Effector memory CD4-positive, alpha-beta T cell (primary cell): Measurements from ENCODE around the gene SMAD1.
"Not testable (repeated sequence)": the region's sequence is repeated elsewhere in the genome, so short reads cannot be mapped to it uniquely, and the experiment has no call there.

Source experiments
- DNase-seq, 3 donors: peaks; one replicate each; pipeline ENCODE4 v3.0.0-alpha.2; 2020
- H3K27ac ChIP-seq: 2 replicates; pipeline ENCODE4 v1.7.0; 2013; ENCODE audit warnings: mild to moderate bottlenecking, low read length, moderate library complexity; ENCODE audit not compliant: insufficient read depth, poor library complexity, severe bottlenecking
- H3K27me3 ChIP-seq: replicated peaks from 2 replicates; pipeline ENCODE4 v1.7.0; 2013; ENCODE audit warnings: mild to moderate bottlenecking, low read length; ENCODE audit not compliant: insufficient read depth, control insufficient read depth, poor library complexity, severe bottlenecking
- H3K36me3 ChIP-seq: 2 replicates; pipeline ENCODE4 v1.7.0; 2013; ENCODE audit warnings: mild to moderate bottlenecking, low read length, moderate library complexity; ENCODE audit not compliant: control insufficient read depth, insufficient read depth
- H3K4me1 ChIP-seq: 2 replicates; pipeline ENCODE4 v1.7.0; 2013; ENCODE audit warnings: low read length, mild to moderate bottlenecking; ENCODE audit not compliant: control insufficient read depth, insufficient read depth, poor library complexity, severe bottlenecking
- H3K4me3 ChIP-seq: 2 replicates; pipeline ENCODE4 v1.7.0; 2013; ENCODE audit warnings: low read length, low read depth, mild to moderate bottlenecking; ENCODE audit not compliant: insufficient read depth, poor library complexity, severe bottlenecking
- H3K9me3 ChIP-seq: 2 replicates; pipeline ENCODE4 v1.7.0; 2013; ENCODE audit warnings: mild to moderate bottlenecking, low read length, moderate library complexity; ENCODE audit not compliant: control insufficient read depth

The SMAD1 gene

DNA sequence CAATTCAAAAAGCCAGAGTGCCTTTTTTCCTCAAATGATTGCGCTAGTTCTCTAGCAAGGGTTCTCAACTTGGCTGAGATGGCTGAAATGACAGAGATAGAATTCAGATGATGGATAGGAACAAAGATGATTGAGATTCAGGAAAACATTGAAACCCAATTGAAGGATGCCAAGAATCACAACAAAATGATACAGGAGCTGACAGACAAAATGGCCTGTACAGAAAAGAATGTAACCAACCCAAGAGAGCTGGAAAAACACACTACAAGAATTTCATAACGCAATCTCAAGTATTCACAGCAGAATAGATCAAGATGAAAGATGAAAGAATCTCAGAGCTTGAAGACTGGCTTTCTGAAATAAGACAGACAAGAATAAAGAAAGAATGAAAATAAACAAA lies 85.9 kb downstream of the SMAD1 start:
- H3K27me3 ChIP-seq: no peaks in the 10 kb centered on the region

DNA sequence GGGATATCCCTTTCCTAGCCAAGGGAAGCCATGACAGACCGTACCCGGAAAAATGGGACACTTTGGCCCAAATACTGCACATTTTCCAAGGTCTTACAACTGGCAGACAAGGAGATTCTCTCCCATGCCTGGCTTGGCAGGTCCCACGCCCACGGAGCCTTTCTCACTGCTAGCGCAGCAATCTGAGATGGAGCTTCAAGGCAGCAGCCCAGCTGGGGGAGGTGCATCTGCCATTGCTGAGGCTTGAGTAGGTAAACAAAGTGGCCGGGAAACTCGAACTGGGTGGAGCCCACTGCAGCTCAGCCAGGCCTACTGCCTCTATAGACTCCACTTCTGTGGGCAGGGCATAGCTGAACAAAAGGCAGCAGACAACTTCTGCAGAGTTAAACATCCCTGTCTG lies 92.9 kb downstream of the SMAD1 start:
- not testable (repeated sequence) for H3K9me3 ChIP-seq, H3K4me3 ChIP-seq, H3K4me1 ChIP-seq, DNase-seq, H3K27ac ChIP-seq, H3K27me3 ChIP-seq, H3K36me3 ChIP-seq

More for the DNA sequence above, 85.9 kb downstream of the SMAD1 start:
- Histone ChIP-seq H3K4me1 (no peaks in the 10 kb centered on the region), H3K36me3 (no peaks in the 10 kb centered on the region), H3K9me3 (no peaks in the 10 kb centered on the region), H3K27ac (no peak overlapping the region), H3K4me3 (no peak overlapping the region)
- DNase-seq: no peak

DNA sequence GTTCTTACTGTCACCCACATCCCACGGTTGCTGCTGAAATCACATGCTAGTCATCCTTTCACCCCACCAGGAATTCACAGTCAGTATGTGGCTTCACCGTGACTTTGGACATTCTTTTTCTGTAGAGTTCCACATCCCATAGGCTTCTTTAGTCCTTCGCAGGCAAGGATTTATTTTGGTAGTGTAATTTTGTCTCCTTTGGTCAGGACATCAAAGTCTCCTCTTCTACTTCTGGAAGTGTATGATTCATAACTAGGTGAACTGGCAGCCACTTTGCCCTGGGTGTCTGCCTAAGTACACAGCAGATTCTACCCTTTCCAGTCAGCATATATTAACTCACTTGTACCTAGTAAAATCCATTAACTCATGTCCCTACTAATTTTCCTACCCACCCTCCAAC lies 99.3 kb downstream of the SMAD1 start:
- Histone ChIP-seq H3K4me3 (no peak overlapping the region), H3K36me3 (no peaks in the 10 kb centered on the region), H3K4me1 (no peaks in the 10 kb centered on the region), H3K9me3 (no peaks in the 10 kb centered on the region), H3K27me3 (no peaks in the 10 kb centered on the region), H3K27ac (no peak overlapping the region)
- no peak for DNase-seq

DNA sequence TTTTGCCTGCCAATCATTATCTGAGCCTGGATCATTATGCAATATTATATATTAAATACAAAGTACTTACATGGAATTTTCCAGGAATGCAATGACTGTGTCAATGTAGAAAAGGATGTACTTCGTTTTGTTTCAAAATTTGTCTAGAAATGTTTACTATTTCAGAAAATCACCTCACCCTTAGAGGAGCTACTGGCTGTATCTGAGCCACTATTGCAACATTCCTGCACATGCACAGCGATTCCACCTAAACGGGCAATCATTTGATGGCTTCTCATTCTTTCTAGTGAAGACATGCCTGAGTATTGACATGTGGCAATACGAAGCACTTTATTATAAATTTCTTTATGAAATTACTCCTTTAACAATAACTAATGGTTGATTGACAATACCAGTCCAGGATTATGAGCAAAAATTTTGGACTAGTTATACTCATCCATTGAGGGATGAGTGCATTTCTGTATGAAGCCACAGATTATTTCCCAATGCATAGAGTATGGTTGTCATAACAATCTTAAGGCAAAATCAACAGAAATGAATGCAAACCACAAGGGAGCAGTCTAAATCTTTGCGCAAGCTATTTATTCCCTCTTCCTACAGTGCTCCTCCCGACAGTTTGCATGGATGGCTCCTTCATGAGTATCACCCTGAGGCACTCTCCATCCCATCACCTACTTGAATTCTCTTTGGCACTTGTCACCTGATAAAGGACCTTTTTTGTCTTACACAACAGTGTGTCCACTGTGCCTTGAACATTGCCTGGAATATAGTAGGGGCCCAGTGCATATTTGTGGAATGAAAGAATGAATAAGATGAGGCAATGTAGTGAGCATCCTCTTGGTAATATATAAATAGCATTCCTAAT lies 101.8 kb downstream of the SMAD1 start:
- Histone ChIP-seq H3K27me3 (no peaks in the 10 kb centered on the region), H3K27ac (no peak overlapping the region), H3K9me3 (no peaks in the 10 kb centered on the region), H3K36me3 (no peaks in the 10 kb centered on the region), H3K4me3 (no peak overlapping the region), H3K4me1 (no peaks in the 10 kb centered on the region)
- no peak for DNase-seq

DNA sequence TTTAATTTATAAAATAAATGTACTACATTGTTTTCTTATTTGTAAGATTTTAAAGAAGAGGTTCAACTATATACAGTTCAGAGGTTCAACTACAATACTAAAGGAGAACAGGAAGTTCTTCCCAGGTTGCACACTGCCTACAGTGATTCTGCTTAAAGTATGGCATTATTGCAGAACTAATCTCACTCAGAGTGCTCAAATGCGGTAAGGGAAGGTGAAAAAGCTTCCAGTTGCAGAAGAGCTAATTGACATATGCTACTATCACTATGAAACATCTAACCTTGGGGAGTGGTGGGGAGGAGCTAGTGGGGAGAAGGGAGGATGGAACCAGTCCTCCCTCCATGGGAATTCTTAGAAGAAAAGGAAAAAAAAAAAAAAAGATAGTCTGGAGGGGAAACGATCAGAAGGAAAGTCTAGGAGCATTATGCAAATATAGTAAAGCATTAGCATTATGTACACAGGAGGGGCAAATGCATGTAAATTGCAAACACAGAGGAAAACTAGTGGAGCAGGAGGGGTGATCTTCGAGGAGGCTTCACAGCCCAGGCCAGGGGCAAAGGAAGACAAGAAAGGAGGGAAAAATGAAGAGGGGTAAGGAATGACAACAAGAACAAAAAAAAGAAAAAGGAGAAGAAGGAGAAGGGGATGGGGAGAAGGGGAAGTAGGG lies 105.6 kb downstream of the SMAD1 start:
- H3K4me1 ChIP-seq: no peaks in the 10 kb centered on the region
- no peaks in the 10 kb centered on the region for H3K9me3 ChIP-seq
- H3K4me3 ChIP-seq: no peak overlapping the region
- no peaks in the 10 kb centered on the region for H3K36me3 ChIP-seq
- no peak for DNase-seq
- H3K27ac ChIP-seq: no peak overlapping the region
- no peaks in the 10 kb centered on the region for H3K27me3 ChIP-seq

DNA sequence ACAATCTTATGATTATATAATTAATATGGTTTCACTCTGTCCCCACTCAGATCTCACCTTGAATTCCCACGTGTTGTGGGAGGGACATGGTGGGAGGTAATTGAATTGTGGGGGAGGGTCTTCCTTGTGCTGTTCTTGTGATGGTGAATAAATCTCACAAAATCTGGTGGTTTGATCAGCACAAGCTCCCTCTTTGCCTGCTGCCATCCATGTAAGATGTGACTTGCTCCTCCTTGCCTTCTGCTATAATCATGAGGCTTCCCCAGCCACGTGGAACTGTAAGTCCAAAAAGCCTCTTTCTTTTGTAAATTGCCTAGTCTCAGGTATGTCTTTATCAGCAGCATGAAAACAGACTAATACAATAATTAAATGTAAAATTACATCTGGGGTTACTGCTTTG lies 107.7 kb downstream of the SMAD1 start:
- not testable (repeated sequence) for H3K27me3 ChIP-seq, H3K4me1 ChIP-seq, H3K27ac ChIP-seq, H3K4me3 ChIP-seq, H3K36me3 ChIP-seq, DNase-seq, H3K9me3 ChIP-seq

DNA sequence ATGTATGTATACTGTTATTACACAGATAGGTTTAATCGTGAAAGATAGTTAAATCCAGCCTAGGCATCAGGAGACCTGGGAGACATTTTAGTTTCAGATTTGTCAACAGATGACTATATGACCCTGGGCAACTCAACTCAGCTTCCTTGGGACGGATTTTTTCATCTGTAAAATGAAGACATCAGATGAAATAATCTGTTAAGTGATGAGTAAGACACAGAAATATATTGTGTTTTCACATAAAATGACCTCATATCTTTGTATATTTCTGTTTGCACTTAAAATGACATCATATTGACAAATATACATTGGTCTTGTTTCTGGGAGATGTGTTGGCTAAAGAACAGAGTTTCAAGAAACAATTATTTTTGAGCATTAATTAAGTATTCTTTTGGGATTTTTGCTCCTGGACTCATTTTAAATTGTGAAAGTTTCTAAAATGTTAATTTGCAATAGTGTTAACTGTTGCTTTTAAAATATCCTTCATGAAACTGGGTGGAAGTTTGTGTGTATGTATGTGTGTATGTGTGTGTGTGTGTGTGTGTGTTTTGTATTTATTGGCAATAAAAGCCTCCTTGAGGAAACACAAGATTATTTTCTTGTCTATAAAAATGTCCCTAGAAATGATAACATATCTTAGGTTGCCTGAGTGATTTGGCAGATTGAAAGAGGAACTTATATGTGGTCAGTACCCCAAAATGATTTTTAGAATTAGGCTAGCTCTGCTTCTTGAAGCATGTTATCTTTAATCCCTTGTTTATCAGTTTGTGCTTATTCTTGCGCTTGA lies 108.5 kb downstream of the SMAD1 start:
- Histone ChIP-seq H3K4me3 (no peak overlapping the region), H3K4me1 (no peaks in the 10 kb centered on the region), H3K36me3 (no peaks in the 10 kb centered on the region), H3K27ac (no peak overlapping the region), H3K27me3 (no peaks in the 10 kb centered on the region), H3K9me3 (no peaks in the 10 kb centered on the region)
- no peak for DNase-seq

DNA sequence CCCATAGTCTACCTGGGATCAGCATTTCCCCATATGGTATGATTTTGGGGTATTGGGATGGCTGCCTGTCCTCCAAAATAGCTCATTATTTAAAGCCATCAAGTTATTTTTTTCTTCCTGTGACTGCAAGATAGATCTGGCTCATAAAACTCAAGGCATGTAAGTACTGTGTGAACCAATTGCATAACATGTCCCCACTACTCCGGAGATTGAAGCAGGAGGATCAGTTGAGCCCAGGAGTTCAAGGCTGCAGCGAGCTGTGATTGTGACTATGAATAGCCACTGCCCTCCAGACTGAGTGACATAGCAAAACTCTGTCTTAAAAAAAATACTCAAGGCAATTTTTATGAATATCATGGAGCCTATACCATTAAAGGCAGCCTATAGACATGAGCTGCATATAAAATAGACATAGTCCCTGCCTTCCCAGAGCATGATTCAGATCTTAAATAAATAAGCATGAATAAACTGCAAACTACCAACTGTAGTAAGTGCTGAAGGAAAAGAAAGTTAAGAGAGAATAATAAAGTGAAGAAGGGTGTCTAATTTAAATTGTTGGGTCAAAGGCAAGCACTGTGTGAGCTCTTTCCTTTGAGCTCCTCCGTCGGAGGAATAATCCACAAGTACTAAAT lies 120.6 kb downstream of the SMAD1 start:
- H3K4me3 ChIP-seq: no peak overlapping the region
- no peak for DNase-seq
- no peaks in the 10 kb centered on the region for H3K4me1 ChIP-seq

DNA sequence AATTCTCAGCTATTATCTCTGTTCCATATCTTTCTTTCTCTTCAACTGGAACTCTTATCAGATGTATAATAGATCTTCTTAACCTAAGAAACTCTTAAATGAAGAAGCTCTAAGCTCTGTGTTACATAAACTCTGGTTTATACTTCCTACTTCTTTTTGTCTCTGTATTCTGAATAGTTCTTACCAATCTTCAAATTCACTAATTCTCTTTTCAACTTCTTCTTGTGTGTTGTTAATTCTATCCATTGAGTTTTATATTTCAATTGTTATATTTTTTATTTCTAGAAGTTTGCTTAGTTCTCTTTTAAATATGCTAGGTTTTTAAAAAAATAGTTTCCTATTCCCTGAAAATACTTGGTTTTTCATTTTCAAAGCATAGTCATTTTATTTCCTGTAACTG lies 124.3 kb downstream of the SMAD1 start:
- H3K4me3 ChIP-seq: no peak overlapping the region
- H3K27me3 ChIP-seq: no peaks in the 10 kb centered on the region
- H3K27ac ChIP-seq: no peak overlapping the region
- H3K36me3 ChIP-seq: no peaks in the 10 kb centered on the region
- DNase-seq: no peak
- H3K9me3 ChIP-seq: no peaks in the 10 kb centered on the region
- no peaks in the 10 kb centered on the region for H3K4me1 ChIP-seq

More for the DNA sequence above, 120.6 kb downstream of the SMAD1 start:
- Histone ChIP-seq H3K27me3 (no peaks in the 10 kb centered on the region), H3K9me3 (no peaks in the 10 kb centered on the region), H3K27ac (no peak overlapping the region), H3K36me3 (no peaks in the 10 kb centered on the region)
